ENCODE results near the gene ZXDB. TPM values are rescaled to one million over a fixed set of nuclear protein-coding genes. Genes with fewer than 3 reads are reported as not detected.
"Not testable (repeated sequence)": the region's sequence is repeated elsewhere in the genome, so short reads cannot be mapped to it uniquely, and the experiment has no call there.

The ZXDB gene
- total RNA-seq (2014; rRNA removed) = 11.1 and 11.9 TPM in 2 replicates
- 2.7 TPM for polyA plus RNA-seq (2012)

GRCh38 chrX:57591284-57592159 is at the start of gene ZXDB:
TSS of gene ZXDB (plus strand) at chrX:57592011. CDS start at chrX:57592049, 38 bp downstream.
- DNase-seq (ENCODE audit: low read depth) = peak; percentile 32

- no peak for DNase-seq (ENCODE audit: low read depth)
Measured at GRCh38 chrX:57565198-57565597, 26.6 kb upstream of the ZXDB start.

- no peak for DNase-seq (ENCODE audit: low read depth)
Measured at GRCh38 chrX:57573754-57574153, 18.1 kb upstream of the ZXDB start.

GRCh38 chrX:57582948-57583347 is 8.9 kb upstream of the ZXDB start:
- DNase-seq (ENCODE audit: low read depth) = not testable (repeated sequence)

- no peak for DNase-seq (ENCODE audit: low read depth)
Measured at GRCh38 chrX:57583477-57583876, 8.3 kb upstream of the ZXDB start.

- no peak for DNase-seq (ENCODE audit: low read depth)
Measured at GRCh38 chrX:57586360-57586759, 5.5 kb upstream of the ZXDB start.

- DNase-seq (ENCODE audit: low read depth) = no peak
Measured at GRCh38 chrX:57587062-57587461, 4.7 kb upstream of the ZXDB start.

- no peak for DNase-seq (ENCODE audit: low read depth)
Measured at GRCh38 chrX:57587607-57588006, 4.2 kb upstream of the ZXDB start.

GRCh38 chrX:57592160-57592893 is 516 bp downstream of the ZXDB start:
- DNase-seq (ENCODE audit: low read depth) = peak; percentile 20

GRCh38 chrX:57592894-57593215 is 1.0 kb downstream of the ZXDB start:
- DNase-seq (ENCODE audit: low read depth) = peak; percentile 30

- peak; percentile 86 for DNase-seq (ENCODE audit: low read depth)
Measured at GRCh38 chrX:57595381-57595811, 3.6 kb downstream of the ZXDB start.

- no peak for DNase-seq (ENCODE audit: low read depth)
Measured at GRCh38 chrX:57596109-57596508, 4.3 kb downstream of the ZXDB start.

- no peak for DNase-seq (ENCODE audit: low read depth)
Measured at GRCh38 chrX:57596516-57596915, 4.7 kb downstream of the ZXDB start.

GRCh38 chrX:57607295-57608187 is 15.7 kb downstream of the ZXDB start:
- no peak for DNase-seq (ENCODE audit: low read depth)

- not testable (repeated sequence) for DNase-seq (ENCODE audit: low read depth)
Measured at GRCh38 chrX:57613351-57613750, 21.5 kb downstream of the ZXDB start.

- not testable (repeated sequence) for DNase-seq (ENCODE audit: low read depth)
Measured at GRCh38 chrX:57629438-57629837, 37.6 kb downstream of the ZXDB start.

- DNase-seq (ENCODE audit: low read depth) = no peak
Measured at GRCh38 chrX:57640674-57641016, 48.8 kb downstream of the ZXDB start.

GRCh38 chrX:57641338-57641737 is 49.5 kb downstream of the ZXDB start:
- no peak for DNase-seq (ENCODE audit: low read depth)

- DNase-seq (ENCODE audit: low read depth) = no peak
Measured at GRCh38 chrX:57643698-57644097, 51.9 kb downstream of the ZXDB start.

GRCh38 chrX:57647020-57647419 is 55.2 kb downstream of the ZXDB start:
- no peak for DNase-seq (ENCODE audit: low read depth)
